ENCODE data around the gene TXNL4A.
"Not testable (repeated sequence)": the region's sequence is repeated elsewhere in the genome, so short reads cannot be mapped to it uniquely, and the experiment has no call there.

The TXNL4A gene

GRCh38 chr18:79988451-79989194 lies at the start of gene TXNL4A:
Gene TXNL4A (minus strand): TSS chr18:79988563. CDS start chr18:79988392, 171 bp downstream.
- peak; percentile 81 to 85 for DNase-seq

- no peak for DNase-seq
These were observed 48.9 kb upstream of the TXNL4A start for GRCh38 chr18:80037300-80037699.

DNA sequence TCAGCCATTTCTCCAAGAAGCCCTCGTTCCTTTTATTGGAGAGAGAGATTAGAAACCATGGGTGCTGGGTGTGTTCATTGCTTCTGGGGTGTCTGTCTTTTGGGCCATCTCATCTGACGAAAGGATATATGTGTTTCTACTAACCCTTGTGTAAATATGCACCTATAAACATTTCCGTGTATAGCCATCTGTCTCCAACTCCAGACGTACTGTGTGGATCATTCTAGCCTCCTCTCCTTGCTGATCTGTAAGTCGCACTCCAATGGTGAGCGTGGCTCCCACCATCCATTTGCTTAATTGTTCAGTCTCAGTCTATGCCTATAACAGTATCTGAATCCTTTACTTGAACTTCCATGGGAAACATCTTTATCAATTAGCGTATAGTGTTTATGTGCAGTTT lies 47.6 kb upstream of the TXNL4A start:
- no peak for DNase-seq

DNA sequence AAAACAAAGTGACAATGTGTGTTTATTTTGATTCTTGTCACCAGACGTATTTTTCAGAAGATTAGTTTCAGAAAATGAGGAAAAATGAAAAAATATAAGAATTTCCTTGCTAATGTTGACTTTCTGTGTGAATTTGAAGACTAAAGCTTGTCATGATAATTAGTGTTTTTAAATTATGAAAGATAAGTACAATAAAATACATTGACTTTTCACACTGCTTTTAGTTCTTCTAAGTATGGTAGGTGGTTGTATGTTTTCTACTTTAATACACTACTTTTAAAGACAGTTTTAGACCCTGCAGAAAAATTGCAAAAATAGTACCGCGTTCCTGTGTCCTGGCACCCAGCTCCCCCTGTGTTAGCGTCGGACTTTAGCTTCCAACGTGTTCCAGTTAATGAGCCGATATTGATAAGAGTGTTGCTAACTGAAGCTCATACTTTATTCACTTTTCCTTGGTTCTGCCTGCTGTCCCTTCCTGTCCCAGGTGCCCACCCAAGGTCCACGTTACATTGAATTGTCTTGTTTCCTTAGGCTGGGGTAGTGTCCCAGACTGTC lies 46.6 kb upstream of the TXNL4A start:
- no peak for DNase-seq

- DNase-seq, result peak; percentile 99 to 100
These were observed 45.9 kb upstream of the TXNL4A start, which contains the start of gene RBFA for GRCh38 chr18:80034068-80034851. Gene RBFA (plus strand): TSS chr18:80034434. CDS start chr18:80034496, 62 bp downstream.

GRCh38 chr18:80033181-80034067 lies 45.1 kb upstream of the TXNL4A start:
- DNase-seq, result no peak

DNA sequence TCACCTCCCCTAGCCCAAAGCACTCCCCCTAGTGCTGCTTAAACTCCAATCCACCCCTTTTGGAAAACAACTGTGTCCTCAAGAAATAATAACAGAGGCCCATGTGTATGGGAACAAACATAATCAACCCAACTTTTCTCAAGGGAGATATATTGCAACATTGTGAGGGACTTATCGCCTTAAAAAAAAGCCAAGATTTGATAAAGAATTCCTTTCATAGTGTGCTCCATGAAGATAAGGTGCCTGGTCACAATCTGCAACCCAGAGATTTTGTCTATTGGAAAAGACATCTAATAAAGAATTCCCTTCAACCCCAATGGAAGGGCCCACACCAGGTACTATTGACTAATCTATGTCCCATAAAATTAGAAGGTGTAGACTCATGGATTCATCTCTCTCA lies 41.3 kb upstream of the TXNL4A start:
- DNase-seq, result no peak

DNA sequence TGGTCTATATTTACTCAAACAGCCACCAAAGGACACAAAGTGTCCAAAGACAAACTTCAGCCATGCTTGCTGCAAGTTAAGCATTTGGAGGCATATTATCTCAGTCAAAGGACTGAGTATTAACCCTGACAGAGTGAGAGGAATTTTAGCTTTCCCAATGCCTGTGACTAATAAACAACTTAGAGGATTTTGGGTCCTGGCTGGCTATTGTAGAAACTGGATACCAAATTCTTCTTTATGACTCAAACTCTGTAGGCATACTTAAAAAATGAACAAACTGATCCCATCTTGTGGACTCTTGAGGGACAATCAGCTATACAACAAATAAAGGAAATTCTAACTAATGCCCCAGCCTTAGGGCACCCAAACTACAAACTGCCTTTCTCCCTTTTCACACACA lies 39.4 kb upstream of the TXNL4A start:
- DNase-seq, result not testable (repeated sequence)

- DNase-seq, result no peak
These were observed 38.0 kb upstream of the TXNL4A start for GRCh38 chr18:80026363-80026762.

DNA sequence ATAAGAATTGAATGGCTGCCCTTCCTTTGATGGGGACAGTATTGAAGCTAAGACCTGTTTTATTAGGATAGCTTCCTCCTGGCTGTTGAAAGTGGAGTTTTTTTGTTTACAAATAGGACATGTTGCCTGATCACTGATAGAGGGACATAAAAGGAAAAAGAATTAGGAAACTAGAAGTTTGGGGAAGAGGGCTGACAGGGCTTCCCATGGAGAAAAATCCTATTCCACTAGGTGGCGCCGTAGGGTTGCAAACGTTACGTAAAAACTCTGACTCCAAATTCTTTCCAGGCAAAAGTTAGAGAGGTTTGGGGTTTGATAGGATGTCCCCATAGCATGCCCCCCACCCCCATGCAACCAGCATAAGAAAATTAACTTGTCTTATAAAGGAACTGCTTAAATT lies 34.8 kb upstream of the TXNL4A start:
- peak; percentile 23 to 37 for DNase-seq

DNA sequence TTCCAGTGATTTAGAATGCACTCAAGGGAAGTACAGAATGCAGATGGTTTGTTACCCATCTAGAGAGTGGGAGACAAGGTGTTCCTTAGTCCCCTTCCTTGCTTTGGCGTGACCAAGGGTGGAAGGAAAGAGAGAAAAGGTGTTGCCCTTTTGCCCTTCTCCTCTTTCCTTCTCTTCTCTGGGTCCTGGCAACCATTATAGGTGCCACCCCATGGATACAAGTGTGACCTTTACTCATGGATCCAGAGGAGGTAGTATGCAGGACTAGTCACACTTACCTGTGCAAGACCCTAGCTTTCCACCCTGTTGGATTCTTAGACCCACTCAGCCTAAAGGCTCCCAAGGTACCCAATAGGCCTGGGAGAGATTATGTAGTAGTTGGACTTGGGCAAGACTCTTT lies 34.2 kb upstream of the TXNL4A start:
- DNase-seq, result no peak

GRCh38 chr18:80012714-80013113 lies 24.4 kb upstream of the TXNL4A start:
- DNase-seq, result no peak

DNA sequence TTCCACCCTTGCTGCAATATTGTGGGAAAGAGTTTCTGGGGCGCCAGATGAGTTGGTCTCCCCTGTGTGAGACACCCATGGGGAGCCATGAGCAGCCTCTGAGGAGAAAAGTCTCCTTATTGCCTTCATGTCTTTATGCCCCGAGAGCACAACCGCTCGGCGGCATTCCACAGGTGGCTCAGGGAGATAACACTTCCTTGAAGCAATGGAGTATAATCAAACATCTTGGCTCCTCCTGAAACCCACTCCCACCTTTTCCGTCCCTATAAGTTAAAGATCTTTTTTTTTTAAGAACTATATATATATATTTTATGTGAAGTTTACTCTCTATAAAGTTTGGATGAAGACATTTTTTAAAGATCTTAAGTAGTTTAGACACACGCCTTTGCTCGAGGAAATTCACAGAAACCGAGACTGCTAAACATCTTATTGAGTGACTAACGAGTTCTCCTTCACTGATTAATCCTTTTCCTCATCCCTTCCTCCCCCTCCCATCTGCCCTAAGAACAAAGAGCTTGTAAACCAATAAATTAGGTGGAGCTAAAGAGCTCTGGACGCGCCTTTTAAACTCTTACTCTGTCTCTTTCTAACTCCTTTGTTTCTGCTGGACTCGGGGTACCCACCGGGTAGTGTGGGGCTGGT lies 23.3 kb upstream of the TXNL4A start:
- not testable (repeated sequence) for DNase-seq

DNA sequence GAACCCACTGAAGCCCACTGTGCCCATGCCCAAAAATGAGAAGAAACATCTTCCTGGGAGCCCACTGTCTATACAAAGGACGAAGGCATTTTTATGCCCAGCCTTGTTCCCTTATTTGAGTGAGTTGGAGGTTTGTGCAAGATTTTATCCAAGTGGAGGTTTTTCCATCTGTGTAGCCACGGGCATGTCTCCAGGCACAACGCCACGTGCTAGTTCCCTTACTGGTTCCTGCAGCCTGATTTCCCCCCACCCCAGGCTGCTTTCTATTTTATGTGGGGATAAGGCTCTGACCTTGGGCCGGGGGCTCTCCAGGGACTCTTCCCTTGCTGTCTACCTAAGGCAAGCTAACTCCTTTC lies 22.2 kb upstream of the TXNL4A start:
- no peak for DNase-seq

- no peak for DNase-seq
These were observed 21.5 kb upstream of the TXNL4A start for GRCh38 chr18:80009661-80010550.

DNA sequence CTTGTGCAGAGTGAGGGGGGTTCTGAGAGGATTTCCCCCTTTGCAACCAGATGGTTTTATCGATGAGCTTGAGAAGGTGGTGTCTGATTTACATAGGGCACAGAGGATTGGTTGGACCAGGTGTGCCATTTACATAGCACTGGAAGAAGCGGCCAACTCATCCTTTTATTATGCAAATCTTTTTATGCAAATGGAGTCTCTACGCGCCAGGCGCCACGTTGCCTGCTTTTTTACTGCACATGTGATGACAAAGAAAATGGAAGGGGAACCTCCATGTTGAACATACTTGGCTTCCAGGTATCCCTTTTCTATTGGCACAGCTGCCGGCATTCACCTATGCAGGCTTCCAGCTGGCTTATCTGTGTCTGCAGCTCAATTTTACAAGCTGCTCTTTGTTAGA lies 18.4 kb upstream of the TXNL4A start:
- no peak for DNase-seq

- no peak for DNase-seq
These were observed 16.4 kb upstream of the TXNL4A start for GRCh38 chr18:80004600-80005342.

DNA sequence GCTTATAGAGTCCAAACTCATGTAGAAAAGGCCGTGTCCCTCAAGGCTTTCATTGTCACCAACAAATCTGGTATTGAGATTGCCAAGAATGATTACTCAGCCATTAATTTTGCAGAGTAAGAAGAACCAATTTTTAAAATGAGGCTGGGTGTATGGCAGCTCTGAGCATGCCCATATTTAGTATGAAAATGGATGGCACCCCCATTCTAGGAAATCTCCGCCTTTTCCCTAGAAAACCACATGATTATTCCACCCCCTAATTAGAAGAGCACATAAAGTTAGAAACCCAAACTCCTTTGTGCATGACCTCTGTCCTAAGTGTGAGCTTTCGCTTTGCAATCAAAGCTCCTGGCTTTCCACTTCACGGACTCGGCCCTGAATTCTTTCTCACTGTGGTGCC lies 14.1 kb upstream of the TXNL4A start:
- DNase-seq, result no peak

GRCh38 chr18:80000877-80001276 lies 12.5 kb upstream of the TXNL4A start:
- DNase-seq, result no peak

DNA sequence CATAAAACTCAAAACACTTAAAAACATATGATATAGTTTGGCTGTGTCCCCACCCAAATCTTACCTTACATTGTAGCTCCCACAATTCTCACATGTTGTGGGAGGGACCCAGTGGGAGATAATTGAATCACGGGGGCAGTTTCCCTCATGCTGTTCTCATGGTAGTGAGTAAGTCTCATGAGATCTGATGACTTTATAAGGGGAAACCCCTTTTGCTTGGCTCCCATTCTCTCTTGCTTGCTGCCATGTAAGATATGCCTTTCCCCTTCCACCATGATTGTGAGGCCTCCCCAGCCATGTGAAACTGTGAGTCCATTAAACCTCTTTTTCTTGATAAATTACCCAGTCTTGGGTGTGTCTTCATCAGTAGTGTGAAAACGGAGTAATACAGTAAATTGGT lies 11.3 kb upstream of the TXNL4A start:
- not testable (repeated sequence) for DNase-seq

GRCh38 chr18:79991494-79991893 lies 3.1 kb upstream of the TXNL4A start:
- no peak for DNase-seq

All from activated CD4-positive, alpha-beta T cell treated with anti-CD3 and anti-CD28 coated beads, Interleukin-2, amount 50 U/mL, for 48 hours (primary cell).